Activated B cell treated with CpG ODN at 0.5 μM for 24 hours (primary cell): ENCODE data around the gene GUCA2B. TPM values are rescaled to one million over a fixed set of nuclear protein-coding genes. Genes with fewer than 3 reads are reported as not detected.

Experiments
- ATAC-seq: fragments of 200-7000 bp; cut with Tn5 transposase; one replicate; pipeline ENCODE4 v1.10.0; 2021; ENCODE audit warnings: low read depth, mild to moderate bottlenecking, moderate library complexity
- CTCF ChIA-PET: fragments of 350-600 bp; sonication (Branson Sonifier 250); formaldehyde crosslinking; loops from one replicate; lab custom pipeline; 2021; ENCODE audit warnings: antibody characterized with exemption; lab: Charles Lee
- POLR2A ChIA-PET: fragments of 350-600 bp; sonication (Branson Sonifier 250); formaldehyde crosslinking; loops from one replicate; lab custom pipeline; 2021; ENCODE audit warnings: antibody characterized with exemption; lab: Charles Lee
- DNase-seq: peaks from one replicate; pipeline ENCODE4 v3.0.0; 2022
- H3K27ac Mint-ChIP-seq: one replicate; pipeline ENCODE4 v1.8.0; 2020; ENCODE audit warnings: mixed read lengths
- H3K27me3 Mint-ChIP-seq: one replicate; pipeline ENCODE4 v1.8.0; 2021; ENCODE audit warnings: mixed read lengths
- H3K36me3 Mint-ChIP-seq: one replicate; pipeline ENCODE4 v1.8.0; 2021; ENCODE audit warnings: low read depth, mixed read lengths
- H3K4me1 Mint-ChIP-seq: one replicate; pipeline ENCODE4 v1.8.0; 2021; ENCODE audit warnings: mixed read lengths
- H3K4me3 Mint-ChIP-seq: one replicate; pipeline ENCODE4 v1.8.0; 2020; ENCODE audit warnings: mild to moderate bottlenecking, mixed read lengths
- H3K9me3 Mint-ChIP-seq: one replicate; pipeline ENCODE4 v1.8.0; 2020; ENCODE audit warnings: mixed read lengths
- CTCF ChIP-seq: fragments of 200-600 bp; IDR thresholded peaks from one replicate; pipeline ENCODE4 v1.8.0; 2022; ENCODE audit warnings: antibody characterized with exemption, mild to moderate bottlenecking
- intact Hi-C: fragments of 100-400 bp; cut with micrococcal nuclease; formaldehyde crosslinking; loops from one replicate; pipeline ENCODE4 v1.15.1; 2024
- total RNA-seq: library from RNA; stranded (reverse); gene quantifications from 2 replicates; pipeline ENCODE4 v1.2.3, GENCODE V29; 2022

The GUCA2B gene
- total RNA-seq, 1 donor from 2014 or later, result not detected

- no peaks in the 10 kb centered on the region for H3K9me3 Mint-ChIP-seq
- intact Hi-C loops, result no loop called here
- H3K36me3 Mint-ChIP-seq, result no peaks in the 10 kb centered on the region
- ATAC-seq (no peak), DNase-seq (no peak)
- no peak overlapping the region for H3K27ac Mint-ChIP-seq
- POLR2A ChIA-PET, result no interaction called here
- H3K4me3 Mint-ChIP-seq, result no peak overlapping the region
- no peaks in the 10 kb centered on the region for H3K4me1 Mint-ChIP-seq
- H3K27me3 Mint-ChIP-seq, result peaks cover 8% of the 10 kb centered on the region
- TF ChIP-seq CTCF, result no peak
- CTCF ChIA-PET, result no interaction called here
Observed at GRCh38 chr1:42128499-42128898, 24.7 kb upstream of the GUCA2B start.

- Mint-ChIP-seq H3K4me3 (no peak overlapping the region), H3K4me1 (no peaks in the 10 kb centered on the region), H3K27me3 (peaks cover 8% of the 10 kb centered on the region), H3K27ac (no peak overlapping the region), H3K36me3 (no peaks in the 10 kb centered on the region), H3K9me3 (no peaks in the 10 kb centered on the region)
- POLR2A ChIA-PET, result no interaction called here
- no peak for ATAC-seq
- intact Hi-C loops, result no loop called here
- no peak for DNase-seq
- no peak for TF ChIP-seq CTCF
- CTCF ChIA-PET, result no interaction called here
Observed at GRCh38 chr1:42128964-42129363, 24.2 kb upstream of the GUCA2B start.

- H3K9me3 Mint-ChIP-seq, result no peaks in the 10 kb centered on the region
- H3K4me1 Mint-ChIP-seq, result no peaks in the 10 kb centered on the region
- intact Hi-C loops, result no loop called here
- POLR2A ChIA-PET, result no interaction called here
- DNase-seq (no peak), ATAC-seq (no peak)
- no peak overlapping the region for H3K27ac Mint-ChIP-seq
- TF ChIP-seq CTCF, result no peak
- no peaks in the 10 kb centered on the region for H3K36me3 Mint-ChIP-seq
- CTCF ChIA-PET, result no interaction called here
- no peak overlapping the region for H3K4me3 Mint-ChIP-seq
- peaks cover 8% of the 10 kb centered on the region for H3K27me3 Mint-ChIP-seq
Observed at GRCh38 chr1:42130061-42130660, 23.0 kb upstream of the GUCA2B start.

GRCh38 chr1:42133390-42133789, 19.8 kb upstream of the GUCA2B start:
- no peaks in the 10 kb centered on the region for H3K36me3 Mint-ChIP-seq
- no peaks in the 10 kb centered on the region for H3K4me1 Mint-ChIP-seq
- ChIA-PET CTCF (interaction anchor here (1.5 kb wide), 1 partner anchor 40 kb away, joined by 3 read pairs; no protein-coding TSS in a partner anchor), POLR2A (no interaction called here)
- peaks cover 10% of the 10 kb centered on the region for H3K27me3 Mint-ChIP-seq
- ATAC-seq (no peak), DNase-seq (no peak)
- H3K27ac Mint-ChIP-seq, result no peak overlapping the region
- H3K4me3 Mint-ChIP-seq, result no peak overlapping the region
- H3K9me3 Mint-ChIP-seq, result no peaks in the 10 kb centered on the region
- no peak for TF ChIP-seq CTCF
- intact Hi-C loops, result no loop called here

- POLR2A ChIA-PET, result no interaction called here
- Mint-ChIP-seq H3K27me3 (peaks cover 9% of the 10 kb centered on the region), H3K4me3 (no peak overlapping the region), H3K9me3 (no peaks in the 10 kb centered on the region), H3K36me3 (no peaks in the 10 kb centered on the region), H3K4me1 (no peaks in the 10 kb centered on the region), H3K27ac (no peak overlapping the region)
- DNase-seq (no peak), ATAC-seq (no peak)
- no peak for TF ChIP-seq CTCF
- CTCF ChIA-PET, result interaction anchor here (1.5 kb wide), 1 partner anchor 40 kb away, joined by 3 read pairs; no protein-coding TSS in a partner anchor
- intact Hi-C loops, result no loop called here
Observed at GRCh38 chr1:42133809-42134526, 19.2 kb upstream of the GUCA2B start.
